ENCODE measurements around the gene NHLRC4.

GRCh38 chr16:586047-586644 is 19.3 kb downstream of the NHLRC4 start:
- no peak for TF ChIP-seq POLR2A (IDR thresholded peaks at IDR 0.05; ENCODE audit: low read depth, low read length)
- TF ChIP-seq POLR2AphosphoS5 (IDR thresholded peaks at IDR 0.05; ENCODE audit: low read depth, low read length): no peak
- TF ChIP-seq SPI1 (IDR thresholded peaks at IDR 0.05; ENCODE audit: low read depth, low read length): no peak
- no peak for TF ChIP-seq PAX5 (IDR thresholded peaks at IDR 0.05; ENCODE audit: insufficient read depth, low read length, severe bottlenecking)
